Measurements from ENCODE around the gene DAPK1.

GRCh38 chr9:87710443-87710842, 212.8 kb downstream of the DAPK1 start:
- TF ChIP-seq, protein P1, sequence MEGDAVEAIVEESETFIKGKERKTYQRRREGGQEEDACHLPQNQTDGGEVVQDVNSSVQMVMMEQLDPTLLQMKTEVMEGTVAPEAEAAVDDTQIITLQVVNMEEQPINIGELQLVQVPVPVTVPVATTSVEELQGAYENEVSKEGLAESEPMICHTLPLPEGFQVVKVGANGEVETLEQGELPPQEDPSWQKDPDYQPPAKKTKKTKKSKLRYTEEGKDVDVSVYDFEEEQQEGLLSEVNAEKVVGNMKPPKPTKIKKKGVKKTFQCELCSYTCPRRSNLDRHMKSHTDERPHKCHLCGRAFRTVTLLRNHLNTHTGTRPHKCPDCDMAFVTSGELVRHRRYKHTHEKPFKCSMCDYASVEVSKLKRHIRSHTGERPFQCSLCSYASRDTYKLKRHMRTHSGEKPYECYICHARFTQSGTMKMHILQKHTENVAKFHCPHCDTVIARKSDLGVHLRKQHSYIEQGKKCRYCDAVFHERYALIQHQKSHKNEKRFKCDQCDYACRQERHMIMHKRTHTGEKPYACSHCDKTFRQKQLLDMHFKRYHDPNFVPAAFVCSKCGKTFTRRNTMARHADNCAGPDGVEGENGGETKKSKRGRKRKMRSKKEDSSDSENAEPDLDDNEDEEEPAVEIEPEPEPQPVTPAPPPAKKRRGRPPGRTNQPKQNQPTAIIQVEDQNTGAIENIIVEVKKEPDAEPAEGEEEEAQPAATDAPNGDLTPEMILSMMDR (IDR thresholded peaks at IDR 0.05), result no peak
- TF ChIP-seq POLR2A (IDR thresholded peaks at IDR 0.05), result no peak

All from vagina (tissue), 2 donors.